AML-193 (cell line): Measurements from ENCODE around the gene KIF26B.

Experiments used
- DNase-seq, 2 experiments: peaks; one replicate each; lab custom pipeline; 2025; lab: John Stamatoyannopoulos, UW

Gene KIF26B

GRCh38 chr1:245598524-245599305 is 443.9 kb downstream of the KIF26B start:
- no peak for DNase-seq

- DNase-seq = peak; percentile 49 to 64
Observed at GRCh38 chr1:245599371-245600174, 444.8 kb downstream of the KIF26B start.

GRCh38 chr1:245600658-245601057 is 445.9 kb downstream of the KIF26B start:
- DNase-seq = no peak

- no peak for DNase-seq
Observed at GRCh38 chr1:245603311-245603865, 448.6 kb downstream of the KIF26B start.

GRCh38 chr1:245604979-245605378 is 450.2 kb downstream of the KIF26B start:
- DNase-seq = no peak

GRCh38 chr1:245605480-245606156 is 450.8 kb downstream of the KIF26B start:
- no peak for DNase-seq

GRCh38 chr1:245606157-245606725 is 451.5 kb downstream of the KIF26B start:
- DNase-seq = no peak

- DNase-seq = no peak
Observed at GRCh38 chr1:245608271-245608670, 453.5 kb downstream of the KIF26B start.

- DNase-seq = no peak
Observed at GRCh38 chr1:245609354-245610150, 454.8 kb downstream of the KIF26B start.

GRCh38 chr1:245611251-245611650 is 456.5 kb downstream of the KIF26B start:
- no peak for DNase-seq

- no peak for DNase-seq
Observed at GRCh38 chr1:245614476-245614875, 459.7 kb downstream of the KIF26B start.

GRCh38 chr1:245615001-245615400 is 460.2 kb downstream of the KIF26B start:
- no peak for DNase-seq

- DNase-seq = no peak
Observed at GRCh38 chr1:245621589-245621988, 466.8 kb downstream of the KIF26B start.

- DNase-seq = no peak
Observed at GRCh38 chr1:245622332-245623014, 467.7 kb downstream of the KIF26B start.

- DNase-seq = no peak
Observed at GRCh38 chr1:245641384-245641783, 486.6 kb downstream of the KIF26B start.

GRCh38 chr1:245645406-245645805 is 490.6 kb downstream of the KIF26B start:
- DNase-seq = no peak

- no peak for DNase-seq
Observed at GRCh38 chr1:245645894-245646293, 491.1 kb downstream of the KIF26B start.

- DNase-seq = no peak
Observed at GRCh38 chr1:245648749-245649522, 494.2 kb downstream of the KIF26B start.

- DNase-seq = no peak
Observed at GRCh38 chr1:245649666-245650065, 494.9 kb downstream of the KIF26B start.
